Neural cell (in vitro differentiated cells): ENCODE measurements around the gene SLAMF7.
A peak's percentile ranks its signal among the peaks of the same experiment; 100 is the strongest.

Experiments used
- CTCF ChIP-seq: fragments of 450-650 bp; IDR thresholded peaks from 2 replicates; pipeline ENCODE4 v1.5.1; 2014; ENCODE audit warnings: antibody characterized with exemption, mild to moderate bottlenecking, moderate library complexity; ENCODE audit not compliant: poor library complexity, severe bottlenecking
- EP300 ChIP-seq: fragments of 450-650 bp; conservative IDR thresholded peaks from 2 replicates; pipeline ENCODE4 v1.6.1; 2014; ENCODE audit warnings: antibody characterized with exemption, mild to moderate bottlenecking, moderate library complexity; ENCODE audit not compliant: poor library complexity, severe bottlenecking
- POLR2AphosphoS5 ChIP-seq: IDR thresholded peaks from 2 replicates; pipeline ENCODE4 v1.6.1; 2012
- REST ChIP-seq: IDR thresholded peaks from 2 replicates; pipeline ENCODE4 v1.6.1; 2012; ENCODE audit warnings: borderline replicate concordance

- peak; percentile 75 for TF ChIP-seq CTCF
- TF ChIP-seq POLR2AphosphoS5 = no peak
- TF ChIP-seq REST = no peak
- TF ChIP-seq EP300 = no peak
These were observed 12.3 kb upstream of the SLAMF7 start for GRCh38 chr1:160726498-160727315.
